Measurements from ENCODE around the gene SLC35B2. TPM values are rescaled to one million over a fixed set of nuclear protein-coding genes. Genes with fewer than 3 reads are reported as not detected.

The SLC35B2 gene
- total RNA-seq, 1 experiment from 2014 or later = 28.9 TPM

DNA sequence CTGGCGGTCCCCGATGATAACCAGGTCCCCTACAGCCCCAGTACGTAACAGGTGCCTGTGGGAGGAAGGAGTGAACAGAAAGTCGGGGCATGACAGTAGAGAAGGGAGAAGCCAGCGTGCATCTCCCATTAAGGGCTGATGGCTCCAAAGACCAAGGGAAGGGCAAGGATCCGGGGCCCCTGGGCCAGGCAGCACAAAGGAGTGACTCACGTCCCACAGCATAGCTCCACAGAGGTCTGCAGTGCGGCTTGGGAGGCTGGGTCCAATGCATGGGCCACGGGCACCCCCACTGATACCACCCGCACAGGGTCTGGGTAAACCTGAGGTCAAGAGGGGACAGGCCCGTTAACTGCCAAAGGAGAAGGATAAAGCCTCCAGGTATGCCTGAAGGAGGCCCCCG lies 45.5 kb upstream of the SLC35B2 start:
- ChIA-PET POLR2A (no interaction called here), CTCF (interaction anchor here (3.5 to 5.3 kb wide), 2 partner anchors 10 to 34 kb away, joined by 16 to 109 read pairs; partner anchors contain the start of genes AARS2 and TMEM151B)
- no peak for DNase-seq (ENCODE audit: low spot score)
- 0 out of 2 replicates have a peak, but pooled peaks cover 6% of the 10 kb centered on the region for H3K4me1 Mint-ChIP-seq
- H3K36me3 Mint-ChIP-seq = peaks cover 55% of the 10 kb centered on the region
- TF ChIP-seq FOXJ3 (CRISPR knock-in tag; IDR thresholded peaks at IDR 0.05; ENCODE audit: borderline replicate concordance) = no peak
- TF ChIP-seq, protein P1, sequence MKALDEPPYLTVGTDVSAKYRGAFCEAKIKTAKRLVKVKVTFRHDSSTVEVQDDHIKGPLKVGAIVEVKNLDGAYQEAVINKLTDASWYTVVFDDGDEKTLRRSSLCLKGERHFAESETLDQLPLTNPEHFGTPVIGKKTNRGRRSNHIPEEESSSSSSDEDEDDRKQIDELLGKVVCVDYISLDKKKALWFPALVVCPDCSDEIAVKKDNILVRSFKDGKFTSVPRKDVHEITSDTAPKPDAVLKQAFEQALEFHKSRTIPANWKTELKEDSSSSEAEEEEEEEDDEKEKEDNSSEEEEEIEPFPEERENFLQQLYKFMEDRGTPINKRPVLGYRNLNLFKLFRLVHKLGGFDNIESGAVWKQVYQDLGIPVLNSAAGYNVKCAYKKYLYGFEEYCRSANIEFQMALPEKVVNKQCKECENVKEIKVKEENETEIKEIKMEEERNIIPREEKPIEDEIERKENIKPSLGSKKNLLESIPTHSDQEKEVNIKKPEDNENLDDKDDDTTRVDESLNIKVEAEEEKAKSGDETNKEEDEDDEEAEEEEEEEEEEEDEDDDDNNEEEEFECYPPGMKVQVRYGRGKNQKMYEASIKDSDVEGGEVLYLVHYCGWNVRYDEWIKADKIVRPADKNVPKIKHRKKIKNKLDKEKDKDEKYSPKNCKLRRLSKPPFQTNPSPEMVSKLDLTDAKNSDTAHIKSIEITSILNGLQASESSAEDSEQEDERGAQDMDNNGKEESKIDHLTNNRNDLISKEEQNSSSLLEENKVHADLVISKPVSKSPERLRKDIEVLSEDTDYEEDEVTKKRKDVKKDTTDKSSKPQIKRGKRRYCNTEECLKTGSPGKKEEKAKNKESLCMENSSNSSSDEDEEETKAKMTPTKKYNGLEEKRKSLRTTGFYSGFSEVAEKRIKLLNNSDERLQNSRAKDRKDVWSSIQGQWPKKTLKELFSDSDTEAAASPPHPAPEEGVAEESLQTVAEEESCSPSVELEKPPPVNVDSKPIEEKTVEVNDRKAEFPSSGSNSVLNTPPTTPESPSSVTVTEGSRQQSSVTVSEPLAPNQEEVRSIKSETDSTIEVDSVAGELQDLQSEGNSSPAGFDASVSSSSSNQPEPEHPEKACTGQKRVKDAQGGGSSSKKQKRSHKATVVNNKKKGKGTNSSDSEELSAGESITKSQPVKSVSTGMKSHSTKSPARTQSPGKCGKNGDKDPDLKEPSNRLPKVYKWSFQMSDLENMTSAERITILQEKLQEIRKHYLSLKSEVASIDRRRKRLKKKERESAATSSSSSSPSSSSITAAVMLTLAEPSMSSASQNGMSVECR (CRISPR knock-in tag; IDR thresholded peaks at IDR 0.05; ENCODE audit: borderline replicate concordance) = no peak
- no peak for TF ChIP-seq MYBL2 (CRISPR knock-in tag; IDR thresholded peaks at IDR 0.05)
- TF ChIP-seq ZBTB21 (CRISPR knock-in tag; IDR thresholded peaks at IDR 0.05; ENCODE audit: borderline replicate concordance) = no peak
- TF ChIP-seq CBFB (CRISPR knock-in tag; IDR thresholded peaks at IDR 0.05; ENCODE audit: low read depth) = no peak
- no peak for TF ChIP-seq FOXK1 (CRISPR knock-in tag; IDR thresholded peaks at IDR 0.05)
- H3K27ac Mint-ChIP-seq = no peak overlapping the region
- ATAC-seq = no peak
- peaks cover 6% of the 10 kb centered on the region for H3K27me3 Mint-ChIP-seq (ENCODE audit: low read depth)
- no peaks in the 10 kb centered on the region for H3K9me3 Mint-ChIP-seq
- no peak overlapping the region for H3K4me3 Mint-ChIP-seq

DNA sequence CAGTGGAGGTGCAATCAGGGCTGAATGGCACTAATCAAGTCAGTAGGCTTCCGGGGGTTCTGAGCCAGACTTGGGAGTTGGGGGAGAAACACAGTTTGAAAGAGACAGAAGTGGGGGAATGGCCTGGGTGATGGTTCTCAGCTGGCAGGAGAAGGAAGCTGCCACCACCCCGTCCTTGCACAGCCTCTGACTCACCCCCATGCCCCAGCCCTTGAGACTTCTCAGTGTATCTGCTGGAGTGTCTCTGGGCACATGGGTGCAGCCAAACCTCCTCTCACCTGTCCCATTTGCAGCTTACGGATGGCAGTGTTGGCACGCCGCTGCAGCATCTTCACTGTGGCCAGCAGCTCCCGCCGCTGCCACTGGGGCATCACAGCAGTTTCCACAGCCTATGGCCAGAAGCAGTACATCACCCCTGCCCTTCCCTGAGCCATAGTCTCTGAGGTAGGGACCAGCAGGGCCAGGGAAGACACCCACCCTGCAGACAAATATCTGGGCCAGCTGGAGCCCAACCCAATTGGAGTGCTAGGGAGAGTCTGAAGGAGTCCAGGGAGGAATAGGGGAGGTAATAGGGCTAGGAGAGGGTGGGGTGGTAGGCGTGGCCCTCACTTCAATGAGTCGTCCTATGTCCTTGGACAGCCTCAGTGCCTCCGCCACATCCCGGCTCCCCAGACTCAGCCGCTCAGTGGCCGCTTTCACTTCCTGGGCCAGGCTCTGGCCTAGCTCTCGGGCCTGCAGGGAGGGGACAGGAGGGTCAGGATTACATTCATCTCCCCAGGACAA lies 44.6 kb upstream of the SLC35B2 start:
- ATAC-seq = no peak
- CTCF ChIA-PET = interaction anchor here (3.5 kb wide), 1 partner anchor 11 kb away, joined by 16 read pairs; the partner anchor contains the start of gene AARS2
- 0 out of 2 replicates have a peak, but pooled peaks cover 6% of the 10 kb centered on the region for H3K4me1 Mint-ChIP-seq
- H3K36me3 Mint-ChIP-seq = peaks cover 50% of the 10 kb centered on the region
- no peak overlapping the region for H3K4me3 Mint-ChIP-seq
- DNase-seq (ENCODE audit: low spot score) = no peak
- POLR2A ChIA-PET = no interaction called here
- peaks cover 8% of the 10 kb centered on the region for H3K27me3 Mint-ChIP-seq (ENCODE audit: low read depth)
- H3K9me3 Mint-ChIP-seq = no peaks in the 10 kb centered on the region
- H3K27ac Mint-ChIP-seq = no peak overlapping the region
- no peak for TF ChIP-seq ZNF396 (CRISPR knock-in tag; IDR thresholded peaks at IDR 0.05; ENCODE audit: borderline replicate concordance)
- no peak for TF ChIP-seq SMAD4 (CRISPR knock-in tag; IDR thresholded peaks at IDR 0.05)
- TF ChIP-seq, protein P2, sequence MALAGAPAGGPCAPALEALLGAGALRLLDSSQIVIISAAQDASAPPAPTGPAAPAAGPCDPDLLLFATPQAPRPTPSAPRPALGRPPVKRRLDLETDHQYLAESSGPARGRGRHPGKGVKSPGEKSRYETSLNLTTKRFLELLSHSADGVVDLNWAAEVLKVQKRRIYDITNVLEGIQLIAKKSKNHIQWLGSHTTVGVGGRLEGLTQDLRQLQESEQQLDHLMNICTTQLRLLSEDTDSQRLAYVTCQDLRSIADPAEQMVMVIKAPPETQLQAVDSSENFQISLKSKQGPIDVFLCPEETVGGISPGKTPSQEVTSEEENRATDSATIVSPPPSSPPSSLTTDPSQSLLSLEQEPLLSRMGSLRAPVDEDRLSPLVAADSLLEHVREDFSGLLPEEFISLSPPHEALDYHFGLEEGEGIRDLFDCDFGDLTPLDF (CRISPR knock-in tag; IDR thresholded peaks at IDR 0.05) = no peak
- TF ChIP-seq CREM (CRISPR knock-in tag; IDR thresholded peaks at IDR 0.05) = no peak
- TF ChIP-seq SP1 (CRISPR knock-in tag; conservative IDR thresholded peaks at IDR 0.05) = no peak
- TF ChIP-seq NFYB (CRISPR knock-in tag; conservative IDR thresholded peaks at IDR 0.05; ENCODE audit: low read depth) = no peak
- TF ChIP-seq, protein P3, sequence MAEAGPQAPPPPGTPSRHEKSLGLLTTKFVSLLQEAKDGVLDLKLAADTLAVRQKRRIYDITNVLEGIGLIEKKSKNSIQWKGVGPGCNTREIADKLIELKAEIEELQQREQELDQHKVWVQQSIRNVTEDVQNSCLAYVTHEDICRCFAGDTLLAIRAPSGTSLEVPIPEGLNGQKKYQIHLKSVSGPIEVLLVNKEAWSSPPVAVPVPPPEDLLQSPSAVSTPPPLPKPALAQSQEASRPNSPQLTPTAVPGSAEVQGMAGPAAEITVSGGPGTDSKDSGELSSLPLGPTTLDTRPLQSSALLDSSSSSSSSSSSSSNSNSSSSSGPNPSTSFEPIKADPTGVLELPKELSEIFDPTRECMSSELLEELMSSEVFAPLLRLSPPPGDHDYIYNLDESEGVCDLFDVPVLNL (CRISPR knock-in tag; IDR thresholded peaks at IDR 0.05; ENCODE audit: borderline replicate concordance, low read depth) = no peak
- TF ChIP-seq RORB (CRISPR knock-in tag; IDR thresholded peaks at IDR 0.05) = no peak
- TF ChIP-seq, protein P4, sequence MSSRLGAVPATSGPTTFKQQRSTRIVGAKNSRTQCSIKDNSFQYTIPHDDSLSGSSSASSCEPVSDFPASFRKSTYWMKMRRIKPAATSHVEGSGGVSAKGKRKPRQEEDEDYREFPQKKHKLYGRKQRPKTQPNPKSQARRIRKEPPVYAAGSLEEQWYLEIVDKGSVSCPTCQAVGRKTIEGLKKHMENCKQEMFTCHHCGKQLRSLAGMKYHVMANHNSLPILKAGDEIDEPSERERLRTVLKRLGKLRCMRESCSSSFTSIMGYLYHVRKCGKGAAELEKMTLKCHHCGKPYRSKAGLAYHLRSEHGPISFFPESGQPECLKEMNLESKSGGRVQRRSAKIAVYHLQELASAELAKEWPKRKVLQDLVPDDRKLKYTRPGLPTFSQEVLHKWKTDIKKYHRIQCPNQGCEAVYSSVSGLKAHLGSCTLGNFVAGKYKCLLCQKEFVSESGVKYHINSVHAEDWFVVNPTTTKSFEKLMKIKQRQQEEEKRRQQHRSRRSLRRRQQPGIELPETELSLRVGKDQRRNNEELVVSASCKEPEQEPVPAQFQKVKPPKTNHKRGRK (CRISPR knock-in tag; IDR thresholded peaks at IDR 0.05; ENCODE audit: borderline replicate concordance) = no peak
- no peak for TF ChIP-seq TCF7 (CRISPR knock-in tag; IDR thresholded peaks at IDR 0.05; ENCODE audit: low read depth)
- no peak for TF ChIP-seq TEAD4 (CRISPR knock-in tag; IDR thresholded peaks at IDR 0.05)
- no peak for TF ChIP-seq RELA (CRISPR knock-in tag; IDR thresholded peaks at IDR 0.05; ENCODE audit: borderline replicate concordance)
- TF ChIP-seq ZNF263 (CRISPR knock-in tag; IDR thresholded peaks at IDR 0.05; ENCODE audit: low read depth) = no peak
- TF ChIP-seq CREB1 (CRISPR knock-in tag; IDR thresholded peaks at IDR 0.05) = no peak
- TF ChIP-seq, protein P5, sequence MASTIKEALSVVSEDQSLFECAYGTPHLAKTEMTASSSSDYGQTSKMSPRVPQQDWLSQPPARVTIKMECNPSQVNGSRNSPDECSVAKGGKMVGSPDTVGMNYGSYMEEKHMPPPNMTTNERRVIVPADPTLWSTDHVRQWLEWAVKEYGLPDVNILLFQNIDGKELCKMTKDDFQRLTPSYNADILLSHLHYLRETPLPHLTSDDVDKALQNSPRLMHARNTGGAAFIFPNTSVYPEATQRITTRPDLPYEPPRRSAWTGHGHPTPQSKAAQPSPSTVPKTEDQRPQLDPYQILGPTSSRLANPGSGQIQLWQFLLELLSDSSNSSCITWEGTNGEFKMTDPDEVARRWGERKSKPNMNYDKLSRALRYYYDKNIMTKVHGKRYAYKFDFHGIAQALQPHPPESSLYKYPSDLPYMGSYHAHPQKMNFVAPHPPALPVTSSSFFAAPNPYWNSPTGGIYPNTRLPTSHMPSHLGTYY (CRISPR knock-in tag; IDR thresholded peaks at IDR 0.05) = no peak
- TF ChIP-seq, protein P6, sequence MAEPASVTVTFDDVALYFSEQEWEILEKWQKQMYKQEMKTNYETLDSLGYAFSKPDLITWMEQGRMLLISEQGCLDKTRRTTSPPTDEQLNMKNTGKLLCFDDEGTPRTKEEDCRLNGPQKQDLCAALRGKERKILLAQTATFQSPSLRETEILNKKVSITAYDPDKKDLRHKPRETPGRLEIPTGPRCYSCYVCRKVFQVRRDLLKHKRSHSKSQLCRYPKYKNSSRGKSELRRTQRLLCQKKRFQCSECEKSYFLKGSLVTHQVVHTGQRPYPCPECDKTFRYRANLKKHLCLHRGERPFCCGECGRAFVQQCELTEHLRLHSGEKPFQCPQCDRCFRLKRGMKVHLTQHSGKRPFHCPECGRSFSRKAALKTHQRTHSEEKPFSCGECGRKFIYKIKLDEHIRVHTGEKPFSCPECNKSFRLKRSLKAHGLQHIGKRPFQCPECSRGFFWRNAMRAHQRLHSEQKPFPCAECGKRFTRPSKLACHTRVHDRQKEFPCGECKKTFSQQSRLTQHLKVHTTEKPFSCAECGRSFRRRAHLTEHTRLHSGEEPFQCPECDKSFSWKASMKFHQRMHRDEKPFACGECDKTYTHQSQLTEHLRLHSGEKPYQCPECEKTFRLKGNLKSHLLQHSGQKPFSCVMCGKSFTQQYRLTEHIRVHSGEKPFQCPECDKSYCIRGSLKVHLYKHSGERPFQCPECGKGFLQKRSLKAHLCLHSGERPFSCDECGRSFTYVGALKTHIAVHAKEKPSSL (CRISPR knock-in tag; conservative IDR thresholded peaks at IDR 0.05) = no peak
- no peak for TF ChIP-seq IRF2 (CRISPR knock-in tag; IDR thresholded peaks at IDR 0.05; ENCODE audit: borderline replicate concordance, low read depth)
